Adrenal gland (tissue), 12 donors: Measurements from ENCODE around the gene SEBOX. TPM values are rescaled to one million over a fixed set of nuclear protein-coding genes. Genes with fewer than 3 reads are reported as not detected.

Source experiments
- DNase-seq, 7 donors: peaks; one replicate each; pipeline ENCODE4 v3.0.0-alpha.2; 2019 to 2020
- H3K27ac ChIP-seq, 5 donors: fragments of 200-600 bp; sonication (generic) in 4 of 5; 1 replicate in 3 of 5; 2 replicates in 2 of 5; pipeline versions ENCODE4 v1.5.1 to v1.8.0; 2016 to 2020; ENCODE audit warnings: mild to moderate bottlenecking in 1 of 5
- H3K27me3 ChIP-seq: fragments of 200-600 bp; 2 replicates; pipeline ENCODE4 v1.8.0; 2021
- H3K36me3 ChIP-seq, 2 donors: fragments of 200-600 bp; replicated peaks in 1 of 2; 1 replicate in 1 of 2; 2 replicates in 1 of 2; pipeline versions ENCODE4 v1.5.1 to v1.8.0; 2018 to 2022
- H3K4me1 ChIP-seq, 2 donors: fragments of 200-600 bp; replicated peaks in 1 of 2; 1 replicate in 1 of 2; 2 replicates in 1 of 2; pipeline versions ENCODE4 v1.5.1 to v1.8.0; 2018 to 2021
- H3K4me3 ChIP-seq, 4 donors: fragments of 200-600 bp; sonication (generic) in 3 of 4; one replicate each; pipeline ENCODE4 v1.5.1; 2016 to 2018
- H3K9me3 ChIP-seq, 3 donors: fragments of 200-600 bp; sonication (generic) in 1 of 3; replicated peaks in 1 of 3; 1 replicate in 2 of 3; 2 replicates in 1 of 3; pipeline versions ENCODE4 v1.5.1 to v1.8.0; 2016 to 2021
- CTCF ChIP-seq, 6 experiments: fragments of 450-650 bp in 4 of 6; fragments of 200-600 bp in 2 of 6; sonication (generic) in 1 of 6; IDR thresholded peaks; 1 replicate in 5 of 6; 2 replicates in 1 of 6; pipeline versions ENCODE4 v1.5.1 to v1.8.0; 2016 to 2021; ENCODE audit warnings: antibody characterized with exemption in 6 of 6, mild to moderate bottlenecking in 2 of 6, moderate library complexity in 1 of 6
- POLR2A ChIP-seq, 2 donors: fragments of 450-650 bp; IDR thresholded peaks; one replicate each; pipeline ENCODE4 v1.6.1; 2017; ENCODE audit warnings: antibody characterized with exemption in 2 of 2, mild to moderate bottlenecking in 2 of 2, moderate library complexity in 1 of 2
- WGBS, 4 donors: extraction: QIAGEN DNeasy Blood & Tissue Kit in 2 of 4; methylation state at CpG; one replicate each; pipeline versions ENCODE4 v1.1.5 to v1.1.7; 2013 to 2017; 5-methylcytosine and 5-hydroxymethylcytosine counted together
- intact Hi-C, 2 donors: fragments of 100-400 bp; cut with DNase I; formaldehyde crosslinking; loops; one replicate each; pipeline versions ENCODE4 v1.14.1 to v1.15.0; 2022 to 2023
- polyA plus RNA-seq, 3 donors: library from polyadenylated mRNA; stranded (reverse); fragments of 200-250 nt in 2 of 3; fragments of 350-450 nt in 1 of 3; fragmentation: Illumina TruSeq in 1 of 3; extraction: RNeasy Lipid Tissue Mini Kit (QIAGEN cat#74804) in 1 of 3; gene quantifications; one replicate each; pipeline ENCODE4 v1.2.3, GENCODE V29; 2013 to 2014
- total RNA-seq, 9 donors: library from RNA; depleted of rRNA in 4 of 9; stranded (reverse); fragments of >200 nt in 4 of 9; fragments of 120-200 nt in 1 of 9; fragmentation: NEBNext Ultra II Directional in 1 of 9; extraction: Animal tissue kit (Norgen Biotek cat#: 25700) in 1 of 9; gene quantifications; one replicate each; pipeline versions ENCODE4 v1.1.0 to v1.2.4, GENCODE V29; 2013 to 2023
- donor health status: healthy with polysubstance abuse.
- donor health status: Bipolar disorder and iron deficiency.
- donor health status: DM: yes; HTN: yes; CAD: no.
- donor health status: DM: no; HTN: no; CAD: no.
- donor health status: DM: no; HTN: no; CAD: no.
- donor health status: DM: yes; HTN: yes; CAD: no.

The SEBOX gene
- total and polyA plus RNA-seq, 12 donors, result not detected

GRCh38 chr17:28385037-28385400 lies 20.0 kb upstream of the SEBOX start:
- Histone ChIP-seq H3K27ac (no peak overlapping the region), H3K36me3 (peaks cover 0 to 29% of the 10 kb centered on the region in 2 donors), H3K4me1 (no peaks in the 10 kb centered on the region), H3K4me3 (peak overlapping the region in 1 of 4 donors; percentile 51), H3K27me3 (no peaks in the 10 kb centered on the region), H3K9me3 (no peaks in the 10 kb centered on the region)
- TF ChIP-seq CTCF (IDR thresholded peaks at IDR 0.05) (no peak), POLR2A (IDR thresholded peaks at IDR 0.05) (no peak)
- intact Hi-C loops, result no loop called here
- 60 to 69% (median 67%) methylated on average over 5 to 29 of the region's 29 CpGs for WGBS, 4 donors
- DNase-seq, result peak in 1 of 7 donors; percentile 15

- no peaks in the 10 kb centered on the region for H3K27me3 ChIP-seq
- H3K4me3 ChIP-seq, result peak overlapping the region in 1 of 4 donors; percentile 51
- intact Hi-C loops, result no loop called here
- WGBS, 4 donors, result 52 to 75% (median 59%) methylated on average over 11 to 56 of the region's 56 CpGs
- peak in 3 of 7 donors; percentile 34 to 46 (median 42) for DNase-seq
- H3K27ac ChIP-seq, result no peak overlapping the region
- no peaks in the 10 kb centered on the region for H3K9me3 ChIP-seq
- no peaks in the 10 kb centered on the region for H3K4me1 ChIP-seq
- peaks cover 0 to 24% of the 10 kb centered on the region in 2 donors for H3K36me3 ChIP-seq
- TF ChIP-seq POLR2A (IDR thresholded peaks at IDR 0.05) (no peak), CTCF (IDR thresholded peaks at IDR 0.05) (no peak)
These were observed 19.5 kb upstream of the SEBOX start for GRCh38 chr17:28384281-28385036.

GRCh38 chr17:28381141-28381825 lies 16.3 kb upstream of the SEBOX start:
- TF ChIP-seq POLR2A (IDR thresholded peaks at IDR 0.05) (no peak), CTCF (IDR thresholded peaks at IDR 0.05) (no peak)
- 40 to 66% (median 47%) methylated on average over 17 to 72 of the region's 72 CpGs for WGBS, 4 donors
- Histone ChIP-seq H3K36me3 (no peaks in the 10 kb centered on the region), H3K9me3 (no peaks in the 10 kb centered on the region), H3K27me3 (no peaks in the 10 kb centered on the region), H3K4me1 (no peaks in the 10 kb centered on the region), H3K4me3 (no peak overlapping the region), H3K27ac (no peak overlapping the region)
- intact Hi-C loops, result no loop called here
- DNase-seq, result no peak

- intact Hi-C loops, result no loop called here
- no peak overlapping the region for H3K27ac ChIP-seq
- no peak overlapping the region for H3K4me3 ChIP-seq
- WGBS, 4 donors, result 77 to 84% (median 81%) methylated on average over 10 of the region's 10 CpGs
- no peaks in the 10 kb centered on the region for H3K9me3 ChIP-seq
- H3K27me3 ChIP-seq, result no peaks in the 10 kb centered on the region
- DNase-seq, result no peak
- H3K4me1 ChIP-seq, result no peaks in the 10 kb centered on the region
- no peaks in the 10 kb centered on the region for H3K36me3 ChIP-seq
- TF ChIP-seq POLR2A (IDR thresholded peaks at IDR 0.05) (no peak), CTCF (IDR thresholded peaks at IDR 0.05) (no peak)
These were observed 15.1 kb upstream of the SEBOX start for GRCh38 chr17:28379814-28380801.
